Osteocyte (in vitro differentiated cells): ENCODE measurements around the gene FILIP1. TPM values are rescaled to one million over a fixed set of nuclear protein-coding genes. Genes with fewer than 3 reads are reported as not detected.

Experiments used
- DNase-seq: peaks from one replicate; pipeline ENCODE4 v3.0.0; 2021; ENCODE audit warnings: mixed read lengths; ENCODE audit not compliant: unreplicated experiment; ENCODE audit errors: extremely low spot score
- H3K27ac Mint-ChIP-seq: one replicate; pipeline ENCODE4 v1.8.0; 2021; ENCODE audit warnings: mild to moderate bottlenecking, mixed read lengths; ENCODE audit not compliant: unreplicated experiment
- H3K27me3 Mint-ChIP-seq: one replicate; pipeline ENCODE4 v1.8.0; 2021; ENCODE audit warnings: mixed read lengths; ENCODE audit not compliant: unreplicated experiment
- H3K36me3 Mint-ChIP-seq: one replicate; pipeline ENCODE4 v1.8.0; 2021; ENCODE audit warnings: mixed read lengths; ENCODE audit not compliant: unreplicated experiment
- H3K4me1 Mint-ChIP-seq: one replicate; pipeline ENCODE4 v1.8.0; 2021; ENCODE audit warnings: mixed read lengths; ENCODE audit not compliant: unreplicated experiment
- H3K4me3 Mint-ChIP-seq: one replicate; pipeline ENCODE4 v1.8.0; 2021; ENCODE audit warnings: mild to moderate bottlenecking, moderate library complexity, mixed read lengths; ENCODE audit not compliant: unreplicated experiment
- H3K9me3 Mint-ChIP-seq: one replicate; pipeline ENCODE4 v1.8.0; 2021; ENCODE audit warnings: mixed read lengths; ENCODE audit not compliant: unreplicated experiment
- total RNA-seq: library from RNA; stranded (reverse); gene quantifications from 2 replicates; pipeline ENCODE4 v1.2.1, GENCODE V29; 2021
- TF ChIP-seq, protein P1 (sequence below): fragments of 200-600 bp; sonication (generic); IDR thresholded peaks from 2 replicates; pipeline ENCODE4 v1.5.0; 2021; ENCODE audit warnings: antibody characterized with exemption, mild to moderate bottlenecking, moderate library complexity

The FILIP1 gene
- total RNA-seq, 1 donor from 2014 or later: 0.05 TPM

DNA sequence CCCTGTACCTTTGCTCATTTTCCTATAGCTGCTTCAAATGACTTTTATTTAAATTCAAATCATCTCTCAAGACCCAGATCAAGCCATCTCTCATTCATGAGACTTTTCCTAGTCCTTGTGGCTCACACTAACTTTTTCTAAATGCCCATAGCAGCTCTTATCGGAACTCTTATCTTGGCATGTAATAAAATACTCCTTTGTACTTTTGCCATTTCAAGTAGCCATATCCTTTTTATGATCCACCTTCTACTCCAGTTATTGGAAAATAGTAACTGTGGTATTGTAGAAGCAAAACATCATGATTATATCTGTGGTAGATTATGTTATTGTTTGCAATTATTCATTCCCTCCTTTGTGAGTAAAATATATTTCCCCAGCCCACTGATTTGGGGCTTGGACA, 37.6 kb upstream of the FILIP1 start:
- Mint-ChIP-seq H3K27me3 (peaks cover 19% of the 10 kb centered on the region), H3K4me3 (no peak overlapping the region), H3K9me3 (no peaks in the 10 kb centered on the region), H3K4me1 (peaks cover 18% of the 10 kb centered on the region), H3K27ac (no peak overlapping the region), H3K36me3 (no peaks in the 10 kb centered on the region)
- TF ChIP-seq, protein P1, sequence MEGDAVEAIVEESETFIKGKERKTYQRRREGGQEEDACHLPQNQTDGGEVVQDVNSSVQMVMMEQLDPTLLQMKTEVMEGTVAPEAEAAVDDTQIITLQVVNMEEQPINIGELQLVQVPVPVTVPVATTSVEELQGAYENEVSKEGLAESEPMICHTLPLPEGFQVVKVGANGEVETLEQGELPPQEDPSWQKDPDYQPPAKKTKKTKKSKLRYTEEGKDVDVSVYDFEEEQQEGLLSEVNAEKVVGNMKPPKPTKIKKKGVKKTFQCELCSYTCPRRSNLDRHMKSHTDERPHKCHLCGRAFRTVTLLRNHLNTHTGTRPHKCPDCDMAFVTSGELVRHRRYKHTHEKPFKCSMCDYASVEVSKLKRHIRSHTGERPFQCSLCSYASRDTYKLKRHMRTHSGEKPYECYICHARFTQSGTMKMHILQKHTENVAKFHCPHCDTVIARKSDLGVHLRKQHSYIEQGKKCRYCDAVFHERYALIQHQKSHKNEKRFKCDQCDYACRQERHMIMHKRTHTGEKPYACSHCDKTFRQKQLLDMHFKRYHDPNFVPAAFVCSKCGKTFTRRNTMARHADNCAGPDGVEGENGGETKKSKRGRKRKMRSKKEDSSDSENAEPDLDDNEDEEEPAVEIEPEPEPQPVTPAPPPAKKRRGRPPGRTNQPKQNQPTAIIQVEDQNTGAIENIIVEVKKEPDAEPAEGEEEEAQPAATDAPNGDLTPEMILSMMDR: no peak
- DNase-seq: no peak

DNA sequence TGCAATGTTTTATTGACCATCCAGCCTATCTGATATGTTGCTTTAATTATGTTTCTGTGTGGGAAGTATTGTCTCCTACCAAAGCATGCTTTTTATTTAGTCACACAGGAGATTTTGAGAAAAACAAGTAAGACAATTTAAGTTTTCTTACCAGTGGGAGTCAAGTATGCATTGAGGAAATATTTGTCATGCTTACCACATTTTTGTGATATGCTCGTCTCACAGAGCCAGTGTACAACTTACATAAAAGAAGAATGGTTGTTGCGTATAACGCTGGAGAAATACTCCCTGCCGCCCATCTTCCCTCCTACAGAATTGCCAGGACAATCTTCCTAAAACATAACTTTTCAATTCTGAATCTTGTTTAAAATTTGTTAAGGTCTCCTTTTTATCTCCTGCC, 37.1 kb upstream of the FILIP1 start:
- Mint-ChIP-seq H3K27ac (no peak overlapping the region), H3K9me3 (no peaks in the 10 kb centered on the region), H3K4me1 (peaks cover 18% of the 10 kb centered on the region), H3K4me3 (no peak overlapping the region), H3K36me3 (no peaks in the 10 kb centered on the region), H3K27me3 (peaks cover 19% of the 10 kb centered on the region)
- no peak for DNase-seq
- TF ChIP-seq, protein P1: no peak

DNA sequence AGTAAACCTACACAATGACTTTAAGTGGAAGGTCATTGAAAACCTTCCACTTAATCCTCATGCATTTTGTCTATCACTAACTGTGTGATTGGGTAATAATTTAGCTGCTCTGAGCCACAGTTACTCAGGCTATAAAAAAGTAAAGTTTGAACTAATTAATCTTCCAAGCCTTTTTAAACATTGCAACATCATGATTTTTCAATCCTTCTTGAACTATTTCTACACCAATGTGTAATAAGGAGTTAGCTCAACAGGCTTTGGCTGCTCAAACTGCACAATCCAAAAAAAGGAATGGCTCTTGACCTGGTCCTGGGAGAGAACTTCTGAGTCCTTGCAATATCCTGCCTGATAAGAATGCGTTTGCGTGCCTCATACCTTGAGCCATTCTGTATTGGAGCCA, 34.8 kb upstream of the FILIP1 start:
- TF ChIP-seq, protein P1: no peak
- H3K36me3 Mint-ChIP-seq: no peaks in the 10 kb centered on the region
- peaks cover 19% of the 10 kb centered on the region for H3K27me3 Mint-ChIP-seq
- no peaks in the 10 kb centered on the region for H3K9me3 Mint-ChIP-seq
- H3K27ac Mint-ChIP-seq: no peak overlapping the region
- DNase-seq: no peak
- H3K4me1 Mint-ChIP-seq: peaks cover 29% of the 10 kb centered on the region
- H3K4me3 Mint-ChIP-seq: no peak overlapping the region

DNA sequence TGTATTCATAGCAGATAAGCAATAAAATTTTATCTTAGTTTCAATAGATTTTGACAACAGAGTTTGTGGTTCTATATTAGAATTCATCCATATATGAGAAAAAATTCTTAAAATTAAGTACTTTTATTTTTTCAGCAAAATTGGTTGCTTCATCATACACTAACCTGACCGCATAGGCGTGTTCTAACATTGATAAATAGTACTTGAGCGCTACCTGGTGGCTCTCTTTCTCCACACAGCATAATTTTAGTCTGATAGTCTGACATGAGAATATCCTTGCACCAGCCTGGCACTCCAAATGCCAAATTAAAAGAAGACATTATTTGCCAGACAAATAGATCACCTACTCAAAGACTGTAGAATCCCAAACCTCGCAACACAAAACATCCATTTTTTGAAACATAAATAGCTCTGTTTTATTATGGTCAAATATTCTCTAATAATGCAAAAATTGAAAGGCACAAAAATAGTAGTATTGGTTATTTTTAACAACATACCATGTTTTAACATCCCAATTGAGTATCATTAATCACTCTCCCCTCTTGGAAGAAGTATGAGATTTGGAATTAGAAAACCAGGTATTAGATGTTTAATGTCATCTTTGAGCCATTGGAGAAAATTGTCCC, 33.0 kb upstream of the FILIP1 start:
- Mint-ChIP-seq H3K36me3 (no peaks in the 10 kb centered on the region), H3K27ac (no peak overlapping the region), H3K4me3 (no peak overlapping the region), H3K4me1 (peaks cover 19% of the 10 kb centered on the region), H3K9me3 (no peaks in the 10 kb centered on the region), H3K27me3 (peaks cover 19% of the 10 kb centered on the region)
- no peak for DNase-seq
- TF ChIP-seq, protein P1: peak; percentile 86

DNA sequence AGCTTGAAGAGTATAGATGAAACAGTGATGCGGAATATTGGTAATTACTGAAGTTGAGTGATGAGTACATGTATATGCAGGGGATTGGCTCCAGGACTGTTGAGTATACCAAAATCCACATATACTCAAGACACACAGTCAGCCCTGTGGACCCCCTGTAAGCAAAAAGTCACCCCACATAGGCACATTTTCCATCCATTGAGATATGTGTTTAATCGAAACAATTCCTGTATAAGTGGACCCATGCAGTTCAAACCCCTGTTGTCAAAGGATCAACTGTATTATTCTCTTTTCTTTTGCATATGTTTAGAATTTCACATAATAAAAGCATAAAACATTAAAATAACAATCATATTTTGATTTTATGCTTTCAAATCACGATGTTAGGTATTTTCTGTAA, 32.1 kb upstream of the FILIP1 start:
- no peaks in the 10 kb centered on the region for H3K9me3 Mint-ChIP-seq
- no peaks in the 10 kb centered on the region for H3K36me3 Mint-ChIP-seq
- peaks cover 14% of the 10 kb centered on the region for H3K4me1 Mint-ChIP-seq
- TF ChIP-seq, protein P1: no peak
- H3K27ac Mint-ChIP-seq: no peak overlapping the region
- H3K4me3 Mint-ChIP-seq: no peak overlapping the region
- no peak for DNase-seq
- peaks cover 19% of the 10 kb centered on the region for H3K27me3 Mint-ChIP-seq
